ENCODE results near the gene KCNJ14.
"Not testable (repeated sequence)": the region's sequence is repeated elsewhere in the genome, so short reads cannot be mapped to it uniquely, and the experiment has no call there.

The KCNJ14 gene

GRCh38 chr19:48484247-48484893, 29.0 kb downstream of the KCNJ14 start:
- TF ChIP-seq FOXA1 (IDR thresholded peaks at IDR 0.05): no peak
- TF ChIP-seq FOXM1 (IDR thresholded peaks at IDR 0.05; ENCODE audit: borderline replicate concordance): no peak
- ChIA-PET CTCF (no interaction called here), POLR2A (no interaction called here)
- DNase-seq (ENCODE audit: extremely low spot score): no peak

- CTCF ChIA-PET: no interaction called here
These were observed 29.7 kb downstream of the KCNJ14 start for GRCh38 chr19:48484931-48485612.

GRCh38 chr19:48486706-48487105, 31.3 kb downstream of the KCNJ14 start:
- CTCF ChIA-PET; DNase-seq (ENCODE audit: extremely low spot score): not testable (repeated sequence)
- POLR2A ChIA-PET: interaction anchor here (1.0 kb wide), 1 partner anchor 14 kb away, joined by 3 read pairs; no protein-coding TSS in a partner anchor

More at GRCh38 chr19:48484931-48485612, 29.7 kb downstream of the KCNJ14 start:
- DNase-seq (ENCODE audit: extremely low spot score): no peak
- POLR2A ChIA-PET: no interaction called here
- TF ChIP-seq FOXA1 (IDR thresholded peaks at IDR 0.05): no peak
- no peak for TF ChIP-seq ELF4 (IDR thresholded peaks at IDR 0.05)
- TF ChIP-seq HDGF (IDR thresholded peaks at IDR 0.05; ENCODE audit: borderline replicate concordance): no peak
- no peak for TF ChIP-seq NFRKB (IDR thresholded peaks at IDR 0.05)
- TF ChIP-seq CTBP1 (IDR thresholded peaks at IDR 0.05; ENCODE audit: borderline replicate concordance): no peak
- TF ChIP-seq FOXK2 (IDR thresholded peaks at IDR 0.05): no peak
- TF ChIP-seq ZNF384 (IDR thresholded peaks at IDR 0.05): no peak
- no peak for TF ChIP-seq TARDBP (IDR thresholded peaks at IDR 0.05)
- no peak for TF ChIP-seq PKNOX1 (IDR thresholded peaks at IDR 0.05)

- no peak for DNase-seq (ENCODE audit: extremely low spot score)
- ChIA-PET POLR2A (interaction anchor here (1.0 kb wide), 1 partner anchor 15 kb away, joined by 3 read pairs; no protein-coding TSS in a partner anchor), CTCF (interaction anchor here (1.0 kb wide), 1 partner anchor 97 kb away, joined by 5 read pairs; no protein-coding TSS in a partner anchor)
- TF ChIP-seq NFRKB (IDR thresholded peaks at IDR 0.05): no peak
- TF ChIP-seq LEF1 (IDR thresholded peaks at IDR 0.05; ENCODE audit: borderline replicate concordance): no peak
- TF ChIP-seq CTBP1 (IDR thresholded peaks at IDR 0.05; ENCODE audit: borderline replicate concordance): no peak
- TF ChIP-seq L3MBTL2 (conservative IDR thresholded peaks at IDR 0.05): no peak
- no peak for TF ChIP-seq ZNF384 (IDR thresholded peaks at IDR 0.05)
- TF ChIP-seq SUZ12 (IDR thresholded peaks at IDR 0.05): no peak
- no peak for TF ChIP-seq HDGF (IDR thresholded peaks at IDR 0.05; ENCODE audit: borderline replicate concordance)
- no peak for TF ChIP-seq TARDBP (IDR thresholded peaks at IDR 0.05)
- no peak for TF ChIP-seq PKNOX1 (IDR thresholded peaks at IDR 0.05)
- TF ChIP-seq FOXK2 (IDR thresholded peaks at IDR 0.05): no peak
- no peak for TF ChIP-seq ARNT (IDR thresholded peaks at IDR 0.05)
- no peak for TF ChIP-seq BHLHE40 (IDR thresholded peaks at IDR 0.05; ENCODE audit: borderline replicate concordance)
- no peak for TF ChIP-seq FOXM1 (IDR thresholded peaks at IDR 0.05; ENCODE audit: borderline replicate concordance)
- TF ChIP-seq FOXA1 (IDR thresholded peaks at IDR 0.05): no peak
- no peak for TF ChIP-seq ELF4 (IDR thresholded peaks at IDR 0.05)
These were observed 32.2 kb downstream of the KCNJ14 start for GRCh38 chr19:48487544-48487943.

GRCh38 chr19:48487948-48488347, 32.6 kb downstream of the KCNJ14 start:
- ChIA-PET POLR2A (interaction anchor here (1.0 kb wide), 1 partner anchor 15 kb away, joined by 3 read pairs; no protein-coding TSS in a partner anchor), CTCF (interaction anchor here (1.0 kb wide), 1 partner anchor 96 kb away, joined by 5 read pairs; no protein-coding TSS in a partner anchor)
- DNase-seq (ENCODE audit: extremely low spot score): no peak
- TF ChIP-seq L3MBTL2 (conservative IDR thresholded peaks at IDR 0.05) (no peak), CTBP1 (IDR thresholded peaks at IDR 0.05; ENCODE audit: borderline replicate concordance) (no peak), BHLHE40 (IDR thresholded peaks at IDR 0.05; ENCODE audit: borderline replicate concordance) (no peak), ARNT (IDR thresholded peaks at IDR 0.05) (no peak), LEF1 (IDR thresholded peaks at IDR 0.05; ENCODE audit: borderline replicate concordance) (no peak), SUZ12 (IDR thresholded peaks at IDR 0.05) (no peak), PKNOX1 (IDR thresholded peaks at IDR 0.05) (no peak), FOXK2 (IDR thresholded peaks at IDR 0.05) (no peak), HDGF (IDR thresholded peaks at IDR 0.05; ENCODE audit: borderline replicate concordance) (no peak), SP1 (IDR thresholded peaks at IDR 0.05) (no peak), NFRKB (IDR thresholded peaks at IDR 0.05) (no peak), FOXM1 (IDR thresholded peaks at IDR 0.05; ENCODE audit: borderline replicate concordance) (no peak), FOXA1 (IDR thresholded peaks at IDR 0.05) (no peak), TARDBP (IDR thresholded peaks at IDR 0.05) (no peak)

- DNase-seq (ENCODE audit: extremely low spot score); POLR2A ChIA-PET: not testable (repeated sequence)
- CTCF ChIA-PET: interaction anchor here (1.0 kb wide), 1 partner anchor 96 kb away, joined by 5 read pairs; no protein-coding TSS in a partner anchor
These were observed 33.1 kb downstream of the KCNJ14 start for GRCh38 chr19:48488478-48488877.

All from HEK293T (cell line).